ENCODE data around the gene RALGPS1.

Gene RALGPS1

DNA sequence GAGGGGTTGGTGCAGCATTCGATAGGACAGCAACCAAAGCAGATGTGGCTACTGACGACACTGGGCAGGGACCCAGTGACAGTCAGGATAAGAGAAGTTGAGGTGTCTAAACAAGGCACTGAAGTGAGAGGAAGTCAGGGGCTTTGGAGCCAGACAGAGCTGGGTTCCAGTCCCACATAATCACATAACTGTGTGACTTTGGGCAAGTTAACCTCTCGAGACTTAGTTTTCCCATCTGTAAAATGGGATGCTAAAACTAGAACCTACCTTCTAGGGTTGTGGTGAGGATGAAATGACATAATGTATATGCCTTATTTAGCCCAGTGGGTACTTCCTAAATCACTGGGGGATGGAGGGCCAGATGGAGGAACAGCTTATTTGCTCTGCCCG is 204.7 kb downstream of the RALGPS1 start:
- no peak overlapping the region for H3K4me3 ChIP-seq (ENCODE audit: low read length)
- no peak for DNase-seq (ENCODE audit: low read depth)
- TF ChIP-seq, protein P1, sequence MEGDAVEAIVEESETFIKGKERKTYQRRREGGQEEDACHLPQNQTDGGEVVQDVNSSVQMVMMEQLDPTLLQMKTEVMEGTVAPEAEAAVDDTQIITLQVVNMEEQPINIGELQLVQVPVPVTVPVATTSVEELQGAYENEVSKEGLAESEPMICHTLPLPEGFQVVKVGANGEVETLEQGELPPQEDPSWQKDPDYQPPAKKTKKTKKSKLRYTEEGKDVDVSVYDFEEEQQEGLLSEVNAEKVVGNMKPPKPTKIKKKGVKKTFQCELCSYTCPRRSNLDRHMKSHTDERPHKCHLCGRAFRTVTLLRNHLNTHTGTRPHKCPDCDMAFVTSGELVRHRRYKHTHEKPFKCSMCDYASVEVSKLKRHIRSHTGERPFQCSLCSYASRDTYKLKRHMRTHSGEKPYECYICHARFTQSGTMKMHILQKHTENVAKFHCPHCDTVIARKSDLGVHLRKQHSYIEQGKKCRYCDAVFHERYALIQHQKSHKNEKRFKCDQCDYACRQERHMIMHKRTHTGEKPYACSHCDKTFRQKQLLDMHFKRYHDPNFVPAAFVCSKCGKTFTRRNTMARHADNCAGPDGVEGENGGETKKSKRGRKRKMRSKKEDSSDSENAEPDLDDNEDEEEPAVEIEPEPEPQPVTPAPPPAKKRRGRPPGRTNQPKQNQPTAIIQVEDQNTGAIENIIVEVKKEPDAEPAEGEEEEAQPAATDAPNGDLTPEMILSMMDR (conservative IDR thresholded peaks at IDR 0.05; ENCODE audit: low read length), result no peak

DNA sequence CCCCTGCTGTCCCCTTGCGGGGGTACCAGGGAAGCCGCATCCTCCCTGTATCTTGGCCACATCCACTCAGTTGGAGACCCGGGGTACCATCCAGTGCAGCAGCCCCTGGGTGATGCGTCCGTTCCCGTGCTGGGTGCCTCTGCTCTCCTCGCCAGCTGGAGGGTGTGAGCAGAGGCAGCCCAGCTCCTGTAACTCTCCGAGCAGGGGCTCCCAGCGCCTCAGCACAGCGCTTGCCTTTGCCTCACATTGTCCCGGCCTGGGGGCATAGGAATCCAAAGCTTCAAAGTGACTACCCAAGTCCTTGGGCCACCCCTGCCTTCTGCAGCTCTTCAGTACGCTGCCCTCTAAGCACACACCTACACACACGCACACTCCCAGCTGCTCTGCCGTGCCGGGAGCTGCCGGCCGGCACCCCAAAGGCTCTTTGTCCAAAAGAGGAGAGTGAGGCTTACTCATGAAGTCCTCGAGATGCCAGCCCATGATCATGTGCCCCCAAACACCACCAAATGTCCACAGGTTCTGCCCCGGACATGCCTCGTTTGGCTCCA is 207.1 kb downstream of the RALGPS1 start:
- DNase-seq (ENCODE audit: low read depth), result peak; percentile 38
- H3K4me3 ChIP-seq (ENCODE audit: low read length), result peak overlapping the region; percentile 84
- TF ChIP-seq, protein P1 (conservative IDR thresholded peaks at IDR 0.05; ENCODE audit: low read length), result peak; percentile 16; the same call in 1 of the 2 replicates

DNA sequence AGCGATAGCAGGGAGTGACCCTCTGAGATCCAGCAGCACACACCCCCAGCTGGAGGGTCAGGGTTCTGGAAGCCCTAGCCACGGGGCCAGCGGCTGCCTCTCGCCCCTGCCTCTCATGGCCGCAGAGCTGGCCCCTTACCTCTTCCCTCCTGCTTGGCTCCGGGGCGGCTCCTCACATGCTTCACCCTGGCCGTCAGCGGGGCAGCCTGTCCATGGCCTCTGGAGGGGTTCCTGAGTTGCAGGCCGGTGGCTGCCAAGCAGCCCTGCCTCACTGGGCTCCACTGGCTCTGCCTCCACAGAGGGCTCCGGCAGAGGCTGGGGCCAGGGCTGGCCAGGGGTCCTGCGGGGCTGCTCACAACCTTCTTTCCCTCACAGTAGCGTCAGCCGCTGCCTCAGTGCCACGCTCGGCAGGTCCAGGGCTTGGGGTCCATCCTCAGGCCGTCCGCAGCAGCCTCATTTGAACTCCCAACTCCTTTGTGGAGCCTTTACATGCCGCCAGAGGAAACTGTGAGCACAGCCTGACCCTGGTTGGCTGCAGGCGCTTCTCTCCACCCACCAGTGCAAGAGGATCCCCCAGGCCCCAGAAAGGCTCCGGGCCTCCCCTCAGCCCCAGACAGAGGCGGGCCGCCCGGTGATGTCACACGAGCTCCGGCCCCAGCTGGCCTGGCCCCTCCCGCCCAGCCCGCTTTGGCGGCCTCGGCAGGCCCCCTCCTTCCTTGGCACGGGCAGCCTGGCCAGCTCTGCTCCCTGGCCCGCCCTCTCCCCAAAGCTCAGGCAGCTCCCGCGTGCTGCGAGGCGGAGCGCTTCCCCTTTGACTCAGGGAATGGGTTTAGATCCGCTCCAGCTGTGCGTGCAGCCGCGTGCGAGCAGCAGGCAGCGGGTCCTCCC is 207.8 kb downstream of the RALGPS1 start, which contains the start of gene ANGPTL2:
Gene ANGPTL2, minus strand, starts transcription at position 460 of the 888 bp plus-strand sequence. CDS start 13,904 bp downstream, outside the sequence.
- peak; percentile 96 for DNase-seq (ENCODE audit: low read depth)
- peak within 1 kb of the TSS; percentile 84 for H3K4me3 ChIP-seq (ENCODE audit: low read length)
- TF ChIP-seq, protein P1 (conservative IDR thresholded peaks at IDR 0.05; ENCODE audit: low read length), result peak; percentile 7; the same call in 1 of the 2 replicates

DNA sequence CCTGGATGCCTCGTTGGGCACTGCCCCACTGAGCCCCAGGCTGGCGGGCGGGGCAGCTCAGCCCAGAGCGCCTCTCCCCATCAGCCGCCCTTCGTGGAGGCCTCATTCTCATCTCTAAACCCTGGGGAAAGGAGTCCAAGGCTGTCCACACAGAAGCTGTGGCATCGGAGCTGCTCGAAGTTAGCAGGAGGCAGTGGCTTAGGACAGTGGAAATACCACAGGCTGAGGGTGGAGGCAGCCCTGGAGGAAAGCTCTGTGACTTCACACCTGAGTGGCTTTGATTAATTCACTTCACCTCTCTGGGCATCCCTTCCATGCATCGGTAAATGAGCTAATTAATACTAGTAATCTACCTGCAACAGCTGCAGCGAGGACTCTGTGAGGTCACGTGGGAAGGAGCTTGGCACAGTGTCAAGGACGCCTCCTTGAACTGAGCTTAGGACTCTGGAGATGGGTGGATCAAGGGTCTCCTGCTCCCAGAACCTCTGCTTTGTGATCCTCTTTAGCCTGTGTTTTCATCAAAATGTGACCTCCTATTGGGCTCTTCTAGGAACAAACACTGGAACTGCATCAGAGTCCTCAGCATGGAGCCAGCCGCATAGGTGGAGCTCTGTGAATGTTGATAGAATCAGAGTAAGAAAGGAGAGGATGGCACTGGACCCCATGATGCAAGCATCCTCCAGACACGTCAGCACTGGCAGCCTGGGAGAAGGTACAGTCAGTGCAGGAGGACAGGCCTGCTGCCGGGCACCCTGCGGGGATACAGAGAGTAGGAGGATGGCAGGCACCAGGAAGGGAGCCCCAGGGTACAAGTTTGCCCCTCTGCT is 208.7 kb downstream of the RALGPS1 start:
- TF ChIP-seq, protein P1 (conservative IDR thresholded peaks at IDR 0.05; ENCODE audit: low read length), result no peak
- no peak for DNase-seq (ENCODE audit: low read depth)
- H3K4me3 ChIP-seq (ENCODE audit: low read length), result peak overlapping the region; percentile 84

DNA sequence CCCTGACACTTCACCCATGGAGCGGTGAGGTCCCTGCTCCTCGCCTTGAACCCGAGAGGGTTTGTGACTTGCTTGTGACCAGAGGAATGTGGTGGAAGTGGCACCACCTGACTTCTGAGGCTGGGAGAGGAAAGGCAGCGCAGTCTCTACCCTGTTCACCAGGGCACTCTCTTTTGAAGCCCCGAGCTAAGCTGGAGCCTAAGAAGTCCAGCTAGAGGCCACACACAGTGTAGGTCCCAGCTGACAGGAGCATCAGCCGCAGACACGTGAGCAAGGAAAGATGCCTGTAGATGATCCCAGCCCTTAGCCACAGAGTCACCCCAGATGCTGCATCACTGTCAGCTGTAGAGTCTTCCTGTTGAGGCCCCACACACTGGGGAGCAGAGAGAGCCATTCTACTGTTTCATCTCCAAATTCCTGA is 209.5 kb downstream of the RALGPS1 start:
- TF ChIP-seq, protein P1 (conservative IDR thresholded peaks at IDR 0.05; ENCODE audit: low read length), result no peak
- DNase-seq (ENCODE audit: low read depth), result no peak
- no peak overlapping the region for H3K4me3 ChIP-seq (ENCODE audit: low read length)

DNA sequence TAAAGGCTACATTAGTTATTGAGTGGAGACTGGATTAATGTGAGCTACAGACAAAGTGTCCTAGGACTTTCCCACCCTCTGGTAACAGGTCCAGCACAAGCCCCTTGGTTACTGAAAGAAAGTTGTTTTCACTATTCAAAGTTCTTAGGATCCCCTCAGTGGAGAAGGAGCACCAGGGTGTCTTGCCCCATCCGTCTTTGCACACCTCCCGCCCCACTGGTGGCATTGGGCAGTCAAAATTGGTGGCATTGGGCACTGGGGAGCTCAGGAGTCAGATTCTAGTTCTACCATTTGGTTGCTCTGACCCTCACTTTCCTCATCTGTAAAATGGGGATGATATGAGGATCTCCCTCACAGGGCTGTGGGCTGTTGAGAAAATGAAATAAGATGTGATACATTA is 210.2 kb downstream of the RALGPS1 start:
- TF ChIP-seq, protein P1 (conservative IDR thresholded peaks at IDR 0.05; ENCODE audit: low read length), result no peak
- H3K4me3 ChIP-seq (ENCODE audit: low read length), result no peak overlapping the region
- no peak for DNase-seq (ENCODE audit: low read depth)
